Measurements from ENCODE around the gene ZNF597.
"Not testable (repeated sequence)": the region's sequence is repeated elsewhere in the genome, so short reads cannot be mapped to it uniquely, and the experiment has no call there.

Gene ZNF597

DNA sequence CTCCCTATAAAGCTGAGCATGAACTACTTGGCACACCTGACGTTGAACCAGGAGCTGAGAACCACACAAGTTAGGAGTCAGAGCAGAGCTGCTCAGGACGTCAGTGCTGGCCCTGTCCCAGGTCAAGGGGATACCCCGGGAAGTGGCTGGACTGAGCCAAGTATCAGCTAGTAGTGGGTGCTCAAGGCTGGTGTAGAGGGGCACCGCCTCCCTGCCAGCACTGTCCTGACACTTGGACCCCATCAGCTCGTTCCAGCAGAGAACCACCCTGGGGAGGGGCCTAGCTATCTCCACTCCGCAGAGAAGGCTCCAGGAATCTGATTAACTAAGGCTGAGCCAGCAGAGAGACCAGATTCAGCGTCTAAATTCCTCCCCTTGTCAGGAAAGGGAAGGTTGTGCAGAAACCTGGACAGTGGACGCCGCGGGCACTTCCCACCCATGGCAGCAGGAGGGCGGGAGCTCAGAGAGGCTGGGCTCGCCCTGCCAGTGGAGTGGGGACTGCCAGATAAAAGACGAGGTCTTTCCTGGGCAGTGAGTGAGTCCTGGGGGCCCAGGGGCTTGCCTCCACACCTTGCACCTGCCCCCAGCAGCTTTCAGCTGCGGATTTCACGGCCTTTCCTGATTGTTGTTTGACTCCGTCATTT lies 31.0 kb upstream of the ZNF597 start:
- H3K4me3 ChIP-seq (ENCODE audit: low read depth, low read length), result no peak overlapping the region
- DNase-seq (ENCODE audit: low read depth), result no peak
- TF ChIP-seq, protein P1, sequence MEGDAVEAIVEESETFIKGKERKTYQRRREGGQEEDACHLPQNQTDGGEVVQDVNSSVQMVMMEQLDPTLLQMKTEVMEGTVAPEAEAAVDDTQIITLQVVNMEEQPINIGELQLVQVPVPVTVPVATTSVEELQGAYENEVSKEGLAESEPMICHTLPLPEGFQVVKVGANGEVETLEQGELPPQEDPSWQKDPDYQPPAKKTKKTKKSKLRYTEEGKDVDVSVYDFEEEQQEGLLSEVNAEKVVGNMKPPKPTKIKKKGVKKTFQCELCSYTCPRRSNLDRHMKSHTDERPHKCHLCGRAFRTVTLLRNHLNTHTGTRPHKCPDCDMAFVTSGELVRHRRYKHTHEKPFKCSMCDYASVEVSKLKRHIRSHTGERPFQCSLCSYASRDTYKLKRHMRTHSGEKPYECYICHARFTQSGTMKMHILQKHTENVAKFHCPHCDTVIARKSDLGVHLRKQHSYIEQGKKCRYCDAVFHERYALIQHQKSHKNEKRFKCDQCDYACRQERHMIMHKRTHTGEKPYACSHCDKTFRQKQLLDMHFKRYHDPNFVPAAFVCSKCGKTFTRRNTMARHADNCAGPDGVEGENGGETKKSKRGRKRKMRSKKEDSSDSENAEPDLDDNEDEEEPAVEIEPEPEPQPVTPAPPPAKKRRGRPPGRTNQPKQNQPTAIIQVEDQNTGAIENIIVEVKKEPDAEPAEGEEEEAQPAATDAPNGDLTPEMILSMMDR (IDR thresholded peaks at IDR 0.05; ENCODE audit: insufficient read depth, low read depth, low read length, missing control alignments), result no peak

DNA sequence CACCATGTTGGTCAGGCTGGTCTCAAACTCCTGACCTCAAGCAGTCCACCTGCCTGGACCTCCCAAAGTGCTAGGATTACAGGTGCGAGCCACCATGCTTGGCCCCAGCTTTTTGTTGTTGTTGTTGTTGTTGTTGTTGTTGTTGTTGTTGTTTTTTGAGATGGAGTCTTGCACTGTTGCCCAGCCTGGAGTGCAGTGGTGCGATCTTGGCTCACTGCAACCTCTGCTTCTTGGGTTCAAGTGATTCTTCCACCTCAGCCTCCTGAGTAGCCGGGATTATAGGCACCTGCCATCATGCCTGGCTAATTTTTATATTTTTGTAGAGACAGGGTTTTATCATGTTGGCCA lies 30.3 kb upstream of the ZNF597 start:
- H3K4me3 ChIP-seq (ENCODE audit: low read depth, low read length); DNase-seq (ENCODE audit: low read depth): not testable (repeated sequence)

DNA sequence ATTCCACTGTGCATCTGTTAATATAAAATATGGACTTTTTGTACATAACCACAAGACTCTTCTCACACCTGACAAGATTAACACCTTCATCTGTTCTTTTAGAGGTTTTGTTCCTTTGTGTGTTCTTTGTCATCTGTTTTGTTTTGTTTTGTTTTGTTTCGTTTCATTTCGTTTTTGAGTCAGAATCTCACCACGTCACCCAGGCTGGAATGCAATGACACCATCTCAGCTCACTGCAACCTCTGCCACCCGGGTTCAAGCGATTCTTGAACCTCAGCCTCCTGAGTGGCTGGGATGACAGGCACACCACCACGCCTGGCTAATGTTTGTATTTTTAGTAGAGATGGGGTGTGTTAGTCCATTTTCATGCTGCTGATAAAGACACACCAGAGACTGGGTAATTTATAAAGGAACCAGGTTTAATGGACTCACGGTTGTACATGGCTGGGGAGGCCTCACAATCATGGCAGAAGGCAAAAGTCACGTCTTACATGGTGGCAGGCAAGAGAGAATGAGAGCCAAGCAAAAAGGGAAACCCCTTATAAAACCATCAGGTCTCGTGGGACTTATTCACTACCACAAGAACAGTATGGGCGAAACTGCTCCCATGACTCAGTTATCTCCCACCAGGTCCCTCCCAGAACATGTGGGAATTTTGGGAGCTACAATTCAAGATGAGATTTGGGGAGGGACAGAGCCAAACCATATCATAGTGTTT lies 29.7 kb upstream of the ZNF597 start:
- no peak overlapping the region for H3K4me3 ChIP-seq (ENCODE audit: low read depth, low read length)
- TF ChIP-seq, protein P1 (IDR thresholded peaks at IDR 0.05; ENCODE audit: insufficient read depth, low read depth, low read length, missing control alignments), result no peak
- DNase-seq (ENCODE audit: low read depth), result no peak

DNA sequence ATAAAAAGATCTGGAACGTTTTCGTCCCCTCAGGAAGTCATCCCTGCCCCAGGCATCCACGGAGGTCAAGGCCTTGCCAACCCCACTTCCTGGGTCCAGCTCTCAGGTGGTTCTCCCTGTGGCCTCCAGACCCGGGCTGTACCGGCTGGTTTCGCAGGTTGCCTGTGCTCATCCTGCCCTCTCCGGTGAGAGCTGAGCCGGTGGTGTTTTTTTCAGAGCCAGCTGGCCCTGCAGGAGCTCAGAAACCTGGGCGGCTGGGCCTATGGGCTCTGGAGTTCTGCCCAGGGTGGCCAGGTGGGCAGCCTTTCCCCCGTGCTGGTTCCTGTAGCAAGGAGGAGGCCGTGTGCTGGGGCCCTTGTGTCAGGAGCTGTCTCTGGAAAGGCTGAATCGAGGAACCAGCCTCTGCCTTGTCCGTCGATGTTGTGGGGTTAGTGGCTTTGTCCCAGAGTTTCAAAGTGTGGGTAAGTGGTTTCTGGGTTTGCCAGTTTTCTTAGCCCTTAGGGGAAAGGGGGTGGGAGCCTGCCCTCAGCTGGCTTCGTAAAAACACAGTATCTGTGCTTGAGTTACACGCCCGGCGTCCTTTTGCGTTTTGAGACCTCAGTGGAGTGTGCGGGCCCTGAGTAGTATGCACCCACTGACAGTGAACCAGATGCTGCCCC lies 28.3 kb upstream of the ZNF597 start:
- no peak for DNase-seq (ENCODE audit: low read depth)
- no peak overlapping the region for H3K4me3 ChIP-seq (ENCODE audit: low read depth, low read length)
- TF ChIP-seq, protein P1 (IDR thresholded peaks at IDR 0.05; ENCODE audit: insufficient read depth, low read depth, low read length, missing control alignments), result no peak

DNA sequence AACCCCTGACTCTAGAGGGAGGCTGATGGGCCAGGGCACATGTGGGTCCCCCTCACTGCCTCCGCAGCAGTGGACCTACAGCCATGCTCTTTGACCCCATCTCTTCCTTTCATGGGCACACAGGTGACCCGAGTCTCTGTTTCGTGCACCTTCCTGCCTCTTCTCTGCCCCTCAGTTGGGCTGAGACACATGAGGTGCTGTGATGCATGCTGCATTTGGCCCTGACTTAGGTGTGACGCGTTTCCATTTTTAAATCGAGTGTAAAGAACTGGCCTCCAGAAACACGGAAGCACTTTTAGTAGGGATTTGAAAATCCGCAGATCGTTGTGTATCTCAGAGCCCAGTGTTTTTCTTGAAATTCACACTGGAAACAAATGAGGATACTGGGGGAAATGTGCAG lies 27.4 kb upstream of the ZNF597 start:
- TF ChIP-seq, protein P1 (IDR thresholded peaks at IDR 0.05; ENCODE audit: insufficient read depth, low read depth, low read length, missing control alignments), result no peak
- DNase-seq (ENCODE audit: low read depth), result no peak
- H3K4me3 ChIP-seq (ENCODE audit: low read depth, low read length), result no peak overlapping the region

DNA sequence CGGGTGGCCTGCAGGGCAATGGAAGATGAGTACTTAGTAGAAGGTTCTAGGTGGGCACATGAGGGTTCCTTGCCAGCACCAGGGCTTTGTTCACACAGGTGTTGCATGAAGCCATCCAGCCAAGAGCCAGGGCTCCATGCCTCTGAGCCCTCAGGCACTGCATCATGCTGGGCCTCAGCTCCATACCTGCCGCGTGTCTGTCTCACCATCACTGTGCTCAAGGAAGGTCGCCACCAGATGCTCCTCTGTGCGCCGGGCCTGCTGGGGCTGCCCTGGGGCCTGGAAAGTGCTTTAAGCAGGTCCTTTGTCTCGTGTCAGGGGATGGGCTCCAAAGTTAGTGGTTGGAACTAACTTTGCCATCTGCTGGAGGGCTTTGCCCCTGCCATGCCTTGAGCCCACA lies 26.4 kb upstream of the ZNF597 start:
- H3K4me3 ChIP-seq (ENCODE audit: low read depth, low read length), result no peak overlapping the region
- TF ChIP-seq, protein P1 (IDR thresholded peaks at IDR 0.05; ENCODE audit: insufficient read depth, low read depth, low read length, missing control alignments), result no peak
- DNase-seq (ENCODE audit: low read depth), result no peak

DNA sequence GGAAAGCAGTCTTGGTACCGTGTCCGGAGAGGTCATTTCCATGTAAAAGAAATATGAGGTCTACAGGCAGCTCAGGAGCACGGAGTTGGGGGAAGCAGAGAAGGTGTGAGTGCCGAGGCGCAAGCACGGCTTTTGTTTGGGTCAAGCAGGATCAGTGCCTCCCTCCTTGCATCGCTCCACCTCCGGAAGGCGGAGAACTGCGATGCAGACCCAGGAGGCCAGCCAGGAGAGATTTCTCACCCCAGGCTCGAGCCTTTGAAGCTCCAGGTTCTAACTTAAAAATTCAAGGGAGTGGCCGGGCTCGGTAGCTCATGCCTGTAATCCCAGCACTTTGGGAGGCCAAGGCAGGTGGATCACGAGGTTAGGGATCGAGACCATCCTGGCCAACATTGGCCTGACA lies 25.2 kb upstream of the ZNF597 start:
- no peak for DNase-seq (ENCODE audit: low read depth)
- H3K4me3 ChIP-seq (ENCODE audit: low read depth, low read length), result no peak overlapping the region
- TF ChIP-seq, protein P1 (IDR thresholded peaks at IDR 0.05; ENCODE audit: insufficient read depth, low read depth, low read length, missing control alignments), result no peak

All from GM12865 (cell line).